Putamen (tissue), 1 donor: ENCODE results near the gene DRD5.

Experiments
- DNase-seq: peaks from one replicate; pipeline ENCODE4 v3.0.0-alpha.2; 2016; ENCODE audit warnings: low spot score

The DRD5 gene

DNA sequence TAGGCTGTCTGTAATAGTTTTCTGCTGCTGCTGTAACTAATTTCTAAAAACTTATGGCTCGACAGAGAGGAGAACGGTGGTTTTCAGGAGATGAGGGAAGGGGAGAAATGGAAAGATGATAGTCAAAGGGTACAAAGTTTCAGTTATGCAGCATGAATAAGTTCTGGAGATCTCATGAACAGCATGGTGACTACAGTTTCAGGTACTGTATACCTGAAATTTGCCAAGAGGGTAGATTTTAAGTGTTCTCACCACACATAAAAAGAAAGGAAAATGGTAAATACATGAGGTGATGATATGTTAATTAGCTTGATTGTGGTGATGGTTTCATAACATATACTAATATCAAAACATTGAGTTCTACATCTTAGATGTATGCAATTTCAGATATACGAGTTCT lies 34.9 kb downstream of the DRD5 start:
- DNase-seq: no peak

DNA sequence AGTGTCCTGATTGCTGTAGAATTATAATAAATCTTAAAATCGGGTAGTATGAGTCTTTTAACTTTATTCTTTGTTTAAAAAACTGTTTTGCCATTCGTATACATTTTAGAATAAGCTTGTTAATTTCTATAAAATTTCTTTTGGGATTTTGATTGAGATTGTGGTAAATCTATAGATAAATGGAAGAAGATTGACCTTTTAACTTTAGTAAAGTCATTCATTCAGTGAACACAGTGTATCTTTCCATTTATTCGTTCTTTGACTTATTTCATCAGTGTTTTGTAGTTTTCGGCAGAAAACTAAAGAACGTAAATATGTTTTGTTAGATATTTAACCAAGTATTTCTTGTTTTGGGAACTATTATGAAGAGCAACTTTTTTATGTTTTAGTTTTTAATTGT lies 38.9 kb downstream of the DRD5 start:
- DNase-seq: no peak

DNA sequence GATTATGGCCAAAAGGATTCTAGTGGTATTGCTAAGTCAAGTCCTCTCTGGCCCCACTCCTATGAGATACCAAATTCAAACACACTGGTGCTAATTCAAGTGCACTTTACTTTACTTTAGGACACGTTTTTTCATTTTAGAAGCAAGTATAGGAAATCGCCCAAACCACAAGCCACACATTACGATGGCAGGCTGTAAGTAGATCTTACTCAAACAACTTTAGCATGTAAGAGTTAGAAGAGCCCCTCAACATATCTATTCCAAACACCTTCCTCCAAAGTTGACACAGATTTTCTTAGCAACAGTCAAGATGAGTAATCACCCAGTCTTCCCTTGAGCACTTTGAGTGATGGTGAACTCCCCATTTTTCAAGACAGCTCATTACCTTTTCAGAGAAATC lies 43.6 kb downstream of the DRD5 start:
- no peak for DNase-seq

DNA sequence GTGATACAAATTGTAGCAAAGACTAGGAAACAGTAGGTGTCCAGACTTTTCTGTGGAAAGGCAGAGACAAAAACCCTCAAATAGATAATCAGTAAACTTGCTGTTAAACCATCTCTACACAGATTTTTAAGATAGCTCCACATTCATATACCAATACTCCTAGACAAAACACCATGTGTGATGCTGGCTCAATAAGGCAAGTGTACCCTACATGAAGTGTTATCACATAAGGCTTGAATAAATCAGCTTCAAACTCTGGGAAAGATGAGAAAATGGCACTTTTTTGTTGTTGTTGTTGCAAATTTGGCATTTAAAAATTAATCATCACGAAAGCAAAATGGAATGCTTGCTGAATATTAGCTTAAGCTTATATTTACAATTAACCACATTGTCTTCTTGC lies 45.1 kb downstream of the DRD5 start:
- no peak for DNase-seq

DNA sequence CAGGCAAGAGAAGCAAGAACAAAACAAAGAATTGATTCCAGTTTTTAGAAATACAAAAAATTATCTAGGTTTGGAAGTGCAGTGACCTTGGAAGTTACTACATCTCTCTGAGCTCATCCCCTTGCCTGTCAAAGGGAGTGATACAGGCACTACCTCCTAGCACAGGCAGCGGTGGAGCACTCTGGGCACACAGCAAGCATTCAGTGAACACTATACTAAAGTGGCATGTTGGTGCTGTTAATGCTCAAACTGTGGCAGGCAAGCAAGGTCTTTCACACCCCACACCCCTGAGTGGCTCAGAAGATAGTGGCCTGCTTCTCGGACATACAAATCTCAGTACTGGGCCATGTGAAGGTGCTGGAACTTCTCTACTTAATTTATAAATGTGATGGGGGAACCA lies 51.2 kb downstream of the DRD5 start:
- no peak for DNase-seq

DNA sequence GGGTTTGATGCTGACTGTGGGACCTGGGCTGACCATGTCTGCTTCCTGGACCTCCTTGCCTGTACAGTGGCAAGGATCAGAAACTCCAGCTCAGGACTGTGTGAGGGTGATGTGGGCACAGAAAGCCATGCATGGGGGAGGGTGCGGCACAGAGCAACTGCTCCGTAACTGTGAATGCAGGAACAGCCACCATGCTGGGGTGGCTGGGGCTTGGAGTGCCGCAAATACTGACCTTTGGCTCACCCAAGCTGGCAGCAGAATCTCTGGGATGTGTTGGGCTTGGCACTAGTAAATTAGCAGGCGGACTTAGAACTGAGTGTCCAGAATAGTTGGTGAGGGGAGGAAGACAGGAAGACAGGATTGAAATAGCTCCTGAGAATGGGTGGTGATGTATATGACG lies 52.0 kb downstream of the DRD5 start:
- DNase-seq: no peak
